NCI-H1105 (cell line): Measurements from ENCODE around the gene MKS1.

ENCODE experiments used
- DNase-seq: peaks from one replicate; lab custom pipeline; 2025; lab: John Stamatoyannopoulos, UW

MKS1 gene

DNA sequence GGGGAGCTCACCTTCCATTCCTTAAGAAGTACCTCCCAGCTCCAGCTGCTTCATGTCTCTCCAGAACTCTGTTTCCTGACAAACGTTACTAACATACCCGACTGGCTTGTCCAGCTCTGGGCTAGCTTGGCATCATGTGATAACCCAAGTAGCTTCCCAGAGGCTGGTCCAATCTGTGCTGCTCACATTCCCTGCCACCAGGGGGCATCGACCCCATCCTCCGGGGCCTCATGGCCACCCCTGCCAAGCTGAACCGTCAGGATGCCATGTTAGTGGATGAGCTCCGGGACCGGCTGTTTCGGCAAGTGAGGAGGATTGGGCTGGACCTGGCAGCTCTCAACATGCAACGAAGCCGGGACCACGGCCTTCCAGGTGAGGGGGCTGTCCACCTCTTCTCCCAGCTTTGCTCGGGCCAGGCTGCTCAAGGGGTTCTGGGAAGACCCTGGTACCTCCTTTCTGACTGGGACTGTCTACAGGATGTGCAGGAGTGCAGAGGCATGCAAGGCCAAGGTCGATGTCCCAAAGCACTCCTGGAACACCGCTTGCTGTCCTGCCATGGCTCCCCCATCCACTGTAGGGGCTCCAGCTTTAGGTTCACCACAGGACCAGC, 18.9 kb downstream of the MKS1 start:
- peak; percentile 52 for DNase-seq

DNA sequence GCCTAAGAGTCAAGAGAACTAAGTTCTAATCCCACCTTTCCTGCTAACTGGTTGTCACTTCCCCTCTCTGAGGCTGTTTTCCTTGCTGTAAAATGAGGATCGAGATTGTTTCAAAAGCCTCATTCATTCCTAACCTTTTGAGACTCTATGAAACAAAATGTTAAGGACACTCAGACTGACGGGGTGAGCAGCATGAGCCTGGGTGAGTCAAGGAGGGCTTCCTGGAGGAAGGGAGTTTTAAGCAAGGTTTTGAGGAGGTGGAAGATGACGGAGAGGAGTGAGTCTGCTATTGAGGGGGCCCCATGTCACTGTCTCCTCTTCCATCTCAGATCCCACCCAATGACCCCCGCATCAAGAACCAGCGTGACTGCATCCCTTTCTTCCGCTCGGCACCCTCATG, 22.4 kb downstream of the MKS1 start:
- no peak for DNase-seq

GRCh38 chr17:58195518-58196123, 23.4 kb downstream of the MKS1 start:
- DNase-seq, result no peak

DNA sequence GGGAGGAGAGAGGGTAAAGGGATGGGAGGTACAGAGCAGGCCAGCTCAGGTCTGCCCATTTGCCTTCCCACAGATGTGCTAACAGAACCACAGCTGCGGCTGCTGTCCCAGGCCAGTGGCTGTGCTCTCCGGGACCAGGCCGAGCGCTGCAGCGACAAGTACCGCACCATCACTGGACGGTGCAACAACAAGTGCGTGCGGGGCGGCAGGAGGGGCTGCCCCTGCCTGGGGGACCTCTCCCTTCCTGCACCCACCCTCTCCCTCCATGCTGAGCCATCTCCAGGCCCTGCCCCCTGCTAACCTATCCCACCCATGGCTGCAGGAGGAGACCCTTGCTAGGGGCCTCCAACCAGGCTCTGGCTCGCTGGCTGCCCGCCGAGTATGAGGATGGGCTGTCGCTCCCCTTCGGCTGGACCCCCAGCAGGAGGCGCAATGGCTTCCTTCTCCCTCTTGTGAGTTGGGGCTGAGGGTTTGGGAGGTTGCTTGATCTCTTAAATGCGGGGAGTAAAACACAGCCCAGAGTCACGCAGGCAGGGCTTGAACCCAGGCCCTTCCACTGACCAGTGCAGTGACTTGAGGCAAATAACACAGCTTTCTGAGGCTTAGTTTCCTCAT, 25.3 kb downstream of the MKS1 start:
- no peak for DNase-seq

DNA sequence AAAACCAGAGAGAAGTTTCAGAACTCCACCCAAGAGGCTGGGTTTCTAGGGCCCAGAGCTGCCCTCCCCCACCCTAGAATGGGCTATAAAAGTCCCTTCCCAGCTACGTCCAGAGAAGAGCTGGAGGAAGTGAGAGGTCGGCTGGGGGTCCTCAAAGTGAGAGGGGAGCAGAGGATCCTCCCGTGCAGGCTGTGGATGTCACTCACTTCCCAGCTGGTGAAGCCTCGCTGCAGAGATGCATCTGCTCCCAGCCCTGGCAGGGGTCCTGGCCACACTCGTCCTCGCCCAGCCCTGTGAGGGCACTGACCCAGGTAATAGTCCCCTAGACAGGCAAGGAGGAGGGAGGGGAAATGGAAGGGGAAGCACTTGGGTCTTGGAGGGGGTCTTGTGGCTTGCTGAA, 26.4 kb downstream of the MKS1 start, which contains the start of gene EPX:
Gene EPX, plus strand, starts transcription at position 115 of the 400 bp plus-strand sequence. Its CDS starts 121 bp downstream, at position 236.
- no peak for DNase-seq

DNA sequence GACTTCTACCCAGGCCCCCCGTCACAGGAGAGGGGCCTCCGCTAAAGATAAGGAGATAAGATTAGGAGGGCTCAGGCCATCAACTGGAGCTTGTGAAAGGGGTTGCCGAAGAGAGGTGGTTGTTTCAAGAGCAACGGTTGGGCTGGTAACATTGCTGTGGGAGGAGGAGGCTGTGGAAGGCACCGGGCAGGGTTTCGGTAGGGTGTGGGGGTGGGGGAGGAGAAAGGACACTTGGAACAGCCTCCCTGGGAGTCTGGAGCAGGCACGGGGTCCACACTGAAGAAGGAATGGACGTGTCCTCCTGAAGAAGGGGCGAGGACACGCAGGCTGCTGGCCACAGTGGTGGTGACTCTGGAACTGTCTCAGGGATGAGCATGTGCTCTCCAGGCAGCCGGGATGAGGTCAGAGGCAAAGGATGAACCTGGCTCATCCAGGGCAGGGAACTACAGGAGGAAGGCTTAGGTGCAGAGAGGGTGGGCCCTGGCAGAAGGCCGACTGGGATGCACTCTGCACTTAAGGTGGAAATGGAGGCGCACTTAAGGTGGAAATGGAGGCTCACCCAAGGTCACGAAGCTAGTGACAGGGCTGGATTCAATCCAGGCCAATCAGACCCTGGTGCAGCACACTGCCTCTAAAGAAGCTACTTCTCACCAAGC, 27.7 kb downstream of the MKS1 start:
- no peak for DNase-seq

GRCh38 chr17:58189436-58190146, 29.5 kb downstream of the MKS1 start:
- no peak for DNase-seq

DNA sequence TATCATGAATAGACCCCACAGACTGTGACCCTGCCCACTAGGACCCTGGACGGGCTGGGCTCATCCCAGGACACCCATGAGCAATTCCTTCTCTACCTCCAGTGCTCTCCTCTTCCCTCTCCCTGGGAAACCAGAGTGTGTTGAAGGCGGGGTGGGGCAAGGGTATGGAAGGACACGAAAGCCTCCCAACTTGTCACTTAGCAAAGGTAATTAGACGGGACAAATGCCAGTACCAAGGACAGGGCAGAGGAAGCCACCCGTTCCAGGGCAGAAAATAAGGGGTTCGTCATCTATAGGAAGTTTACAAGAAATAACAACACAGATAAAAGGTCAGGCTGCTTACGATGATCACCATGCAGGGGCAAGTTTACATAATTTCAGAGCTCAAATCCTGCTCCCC, 31.4 kb downstream of the MKS1 start:
- DNase-seq, result no peak

GRCh38 chr17:58187063-58187462, 32.0 kb downstream of the MKS1 start:
- DNase-seq, result no peak

DNA sequence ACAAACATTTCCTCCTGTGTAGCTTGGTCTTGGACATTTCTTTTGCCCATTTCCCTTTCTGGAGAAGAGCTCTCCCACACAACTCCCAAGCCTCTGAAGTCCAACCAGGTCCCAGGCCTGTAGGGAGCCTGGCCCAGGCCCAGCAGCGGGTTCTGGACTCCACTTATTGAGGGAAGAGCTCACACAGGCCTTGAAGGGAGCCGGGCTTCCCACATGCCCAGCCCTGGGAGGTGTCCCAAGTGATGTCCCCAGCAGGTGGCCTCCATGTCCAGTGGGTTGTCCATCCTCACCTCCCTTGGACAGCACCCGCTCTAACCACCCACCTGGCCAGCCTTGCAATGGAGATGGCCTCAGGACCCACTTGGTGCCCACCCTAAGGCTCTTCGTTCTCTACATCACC, 32.5 kb downstream of the MKS1 start:
- DNase-seq, result no peak

DNA sequence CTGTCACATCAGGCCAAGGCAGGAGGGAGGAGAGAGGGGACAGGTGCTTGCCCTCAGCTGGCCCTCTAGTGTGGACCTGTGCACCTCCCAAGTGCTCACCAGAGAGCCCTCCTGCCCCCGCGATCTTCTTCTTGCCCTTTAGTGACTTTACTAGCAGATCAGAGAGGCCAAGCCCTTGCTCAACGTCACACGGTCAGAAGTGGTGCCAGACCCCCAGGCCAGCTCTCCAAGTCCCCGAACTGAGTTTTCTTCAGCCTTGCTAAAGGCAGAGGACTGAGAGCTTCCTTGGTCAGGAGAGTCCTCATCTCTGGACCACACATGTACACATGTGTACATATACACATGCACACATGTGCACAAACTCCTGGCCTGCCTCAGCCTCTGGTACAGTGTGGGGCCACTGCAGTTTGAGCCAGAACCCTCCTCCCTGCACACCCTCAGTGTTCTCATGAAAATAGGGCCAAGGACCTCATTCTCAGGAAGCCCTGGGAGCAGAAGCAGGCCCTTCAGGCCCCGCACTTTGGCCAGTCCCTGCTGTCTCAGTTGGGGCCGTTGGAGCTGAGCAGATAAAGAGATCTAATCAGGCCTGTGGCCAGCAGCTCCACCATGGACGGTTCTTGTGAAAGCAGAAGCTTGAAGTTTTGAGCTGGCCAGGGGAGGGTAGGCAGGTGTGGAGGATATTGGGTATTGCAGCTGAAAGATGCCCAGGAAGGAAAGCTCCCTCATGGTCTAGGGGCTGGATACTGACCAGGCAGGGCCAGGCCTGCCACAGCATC, 33.9 kb downstream of the MKS1 start:
- no peak for DNase-seq

GRCh38 chr17:58184308-58184985, 34.6 kb downstream of the MKS1 start:
- DNase-seq, result no peak

GRCh38 chr17:58183514-58183913, 35.5 kb downstream of the MKS1 start:
- DNase-seq, result no peak

DNA sequence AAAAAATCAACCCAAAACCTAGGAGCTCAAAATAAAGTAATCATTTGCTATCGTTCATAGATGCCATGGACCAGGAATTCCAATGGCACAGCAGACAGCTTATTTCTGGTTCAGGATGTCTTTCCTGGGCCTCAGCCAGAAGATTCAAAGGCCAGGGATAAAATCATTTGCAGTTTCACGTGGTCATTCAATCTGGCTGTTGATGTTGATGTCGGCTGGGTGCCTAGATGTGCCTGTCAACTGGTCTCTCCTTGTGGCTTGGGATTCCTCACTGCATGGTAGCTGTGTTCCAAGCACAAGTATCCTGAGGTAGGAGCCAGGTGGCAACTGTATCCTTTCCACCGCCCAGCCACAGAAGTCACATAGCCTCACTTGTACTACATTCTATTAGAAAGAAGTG, 37.3 kb downstream of the MKS1 start:
- DNase-seq, result no peak

DNA sequence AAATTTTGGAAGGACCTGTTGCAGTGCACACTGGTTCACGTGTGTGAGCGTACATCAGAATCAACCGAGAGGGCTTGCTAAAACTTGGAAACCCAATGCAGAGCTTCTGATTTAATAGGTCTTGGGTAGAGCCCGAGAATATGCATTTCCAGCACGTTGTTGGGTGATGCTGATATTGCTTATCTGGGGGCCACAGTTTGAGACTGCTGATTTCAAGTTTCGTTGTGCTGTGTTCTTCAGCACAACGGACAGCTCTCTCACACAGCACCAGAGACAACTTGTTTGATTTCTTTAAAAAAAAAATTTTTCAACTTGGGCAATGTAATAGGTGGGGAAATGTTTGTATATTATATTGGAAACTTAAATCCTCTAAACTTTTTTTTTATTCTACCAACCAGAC, 42.9 kb downstream of the MKS1 start:
- no peak for DNase-seq

GRCh38 chr17:58174871-58175270, 44.2 kb downstream of the MKS1 start:
- DNase-seq, result no peak

- peak; percentile 3 for DNase-seq
These were observed 46.5 kb downstream of the MKS1 start for GRCh38 chr17:58172369-58173071.

DNA sequence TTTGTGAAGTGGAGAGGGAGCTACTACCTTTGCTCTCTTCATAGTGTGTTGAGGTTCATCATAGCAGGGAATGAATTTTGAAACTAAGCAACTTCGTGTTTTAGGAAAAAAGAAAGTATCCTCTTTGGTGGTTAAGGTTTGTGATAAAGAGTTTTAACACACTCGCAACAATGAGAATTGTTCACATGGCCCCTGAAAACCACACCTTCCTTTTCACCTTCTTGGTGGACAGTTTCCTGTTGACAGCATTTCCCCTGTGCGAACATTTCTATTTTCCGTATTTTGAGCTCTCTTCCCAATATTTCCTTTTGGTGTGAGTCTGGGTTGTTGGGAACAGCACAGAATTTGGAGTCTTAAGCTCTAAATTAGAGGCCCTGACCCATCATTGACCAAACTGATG, 48.4 kb downstream of the MKS1 start:
- DNase-seq, result no peak

GRCh38 chr17:58166682-58167081, 52.4 kb downstream of the MKS1 start, which contains the start of gene OR4D2:
OR4D2 (plus strand) TSS chr17:58166982; CDS start chr17:58169656, 2,674 bp downstream.
- no peak for DNase-seq

GRCh38 chr17:58165981-58166380, 53.1 kb downstream of the MKS1 start:
- no peak for DNase-seq
